IPS-15b (cell line): ENCODE results near the gene ADGRF1.

ENCODE experiments used
- H3K27me3 ChIP-seq: one replicate; pipeline ENCODE4 v1.6.1; 2013; ENCODE audit warnings: low read length; ENCODE audit not compliant: control insufficient read depth, insufficient read depth
- H3K36me3 ChIP-seq: one replicate; pipeline ENCODE4 v1.6.1; 2013; ENCODE audit warnings: low read length; ENCODE audit not compliant: control insufficient read depth, insufficient read depth
- H3K4me1 ChIP-seq: one replicate; pipeline ENCODE4 v1.6.1; 2013; ENCODE audit warnings: mild to moderate bottlenecking, low read length; ENCODE audit not compliant: control insufficient read depth, insufficient read depth
- H3K4me3 ChIP-seq: one replicate; pipeline ENCODE4 v1.5.1; 2013; ENCODE audit warnings: low read depth, low read length
- H3K9ac ChIP-seq: one replicate; pipeline ENCODE4 v1.6.1; 2013; ENCODE audit warnings: low read depth, mild to moderate bottlenecking, low read length
- H3K9me3 ChIP-seq: one replicate; pipeline ENCODE4 v1.6.1; 2013; ENCODE audit warnings: mild to moderate bottlenecking, low read length; ENCODE audit not compliant: control insufficient read depth, insufficient read depth

The ADGRF1 gene

GRCh38 chr6:46964716-46965519 is 77.2 kb downstream of the ADGRF1 start:
- H3K9me3 ChIP-seq: no peaks in the 10 kb centered on the region
- no peaks in the 10 kb centered on the region for H3K27me3 ChIP-seq

GRCh38 chr6:46963626-46964025 is 78.5 kb downstream of the ADGRF1 start:
- no peaks in the 10 kb centered on the region for H3K36me3 ChIP-seq
- no peaks in the 10 kb centered on the region for H3K9me3 ChIP-seq
- H3K4me3 ChIP-seq: no peak overlapping the region
- no peaks in the 10 kb centered on the region for H3K27me3 ChIP-seq
- no peak overlapping the region for H3K9ac ChIP-seq
- no peaks in the 10 kb centered on the region for H3K4me1 ChIP-seq

More at GRCh38 chr6:46964716-46965519, 77.2 kb downstream of the ADGRF1 start:
- Histone ChIP-seq H3K4me1 (no peaks in the 10 kb centered on the region), H3K36me3 (no peaks in the 10 kb centered on the region), H3K4me3 (no peak overlapping the region), H3K9ac (no peak overlapping the region)

GRCh38 chr6:46963039-46963438 is 79.1 kb downstream of the ADGRF1 start:
- Histone ChIP-seq H3K9me3 (no peaks in the 10 kb centered on the region), H3K4me3 (no peak overlapping the region), H3K4me1 (no peaks in the 10 kb centered on the region), H3K27me3 (no peaks in the 10 kb centered on the region), H3K9ac (no peak overlapping the region), H3K36me3 (no peaks in the 10 kb centered on the region)

GRCh38 chr6:46961711-46962110 is 80.4 kb downstream of the ADGRF1 start:
- H3K4me3 ChIP-seq: no peak overlapping the region

GRCh38 chr6:46961232-46961631 is 80.9 kb downstream of the ADGRF1 start:
- Histone ChIP-seq H3K36me3 (no peaks in the 10 kb centered on the region), H3K27me3 (no peaks in the 10 kb centered on the region), H3K9ac (no peak overlapping the region), H3K4me1 (no peaks in the 10 kb centered on the region), H3K4me3 (no peak overlapping the region), H3K9me3 (no peaks in the 10 kb centered on the region)

More at GRCh38 chr6:46961711-46962110, 80.4 kb downstream of the ADGRF1 start:
- Histone ChIP-seq H3K36me3 (no peaks in the 10 kb centered on the region), H3K4me1 (no peaks in the 10 kb centered on the region), H3K27me3 (no peaks in the 10 kb centered on the region), H3K9me3 (no peaks in the 10 kb centered on the region), H3K9ac (no peak overlapping the region)

- Histone ChIP-seq H3K9ac (no peak overlapping the region), H3K27me3 (no peaks in the 10 kb centered on the region), H3K36me3 (no peaks in the 10 kb centered on the region), H3K9me3 (no peaks in the 10 kb centered on the region), H3K4me1 (peaks cover 3% of the 10 kb centered on the region), H3K4me3 (no peak overlapping the region)
Measured at GRCh38 chr6:46959419-46959818, 82.7 kb downstream of the ADGRF1 start.

GRCh38 chr6:46956409-46956808 is 85.7 kb downstream of the ADGRF1 start:
- Histone ChIP-seq H3K9me3 (no peaks in the 10 kb centered on the region), H3K36me3 (no peaks in the 10 kb centered on the region), H3K4me3 (no peak overlapping the region), H3K4me1 (peaks cover 3% of the 10 kb centered on the region), H3K27me3 (no peaks in the 10 kb centered on the region), H3K9ac (no peak overlapping the region)

GRCh38 chr6:46954837-46955451 is 87.2 kb downstream of the ADGRF1 start:
- Histone ChIP-seq H3K4me3 (no peak overlapping the region), H3K9ac (no peak overlapping the region), H3K9me3 (no peaks in the 10 kb centered on the region), H3K27me3 (no peaks in the 10 kb centered on the region), H3K36me3 (no peaks in the 10 kb centered on the region), H3K4me1 (peaks cover 3% of the 10 kb centered on the region)

GRCh38 chr6:46953921-46954320 is 88.2 kb downstream of the ADGRF1 start:
- Histone ChIP-seq H3K9ac (no peak overlapping the region), H3K4me1 (peaks cover 3% of the 10 kb centered on the region), H3K4me3 (no peak overlapping the region), H3K36me3 (no peaks in the 10 kb centered on the region), H3K9me3 (no peaks in the 10 kb centered on the region), H3K27me3 (no peaks in the 10 kb centered on the region)

GRCh38 chr6:46949632-46950280 is 92.4 kb downstream of the ADGRF1 start:
- H3K4me1 ChIP-seq: no peaks in the 10 kb centered on the region
- H3K27me3 ChIP-seq: no peaks in the 10 kb centered on the region
- no peak overlapping the region for H3K4me3 ChIP-seq
- no peaks in the 10 kb centered on the region for H3K36me3 ChIP-seq
- no peaks in the 10 kb centered on the region for H3K9me3 ChIP-seq
- H3K9ac ChIP-seq: no peak overlapping the region

- Histone ChIP-seq H3K36me3 (no peaks in the 10 kb centered on the region), H3K27me3 (no peaks in the 10 kb centered on the region), H3K9me3 (no peaks in the 10 kb centered on the region), H3K4me1 (no peaks in the 10 kb centered on the region), H3K4me3 (no peak overlapping the region), H3K9ac (no peak overlapping the region)
Measured at GRCh38 chr6:46948699-46949098, 93.4 kb downstream of the ADGRF1 start.
